Adrenal gland (tissue), 12 donors: Measurements from ENCODE around the gene LHPP. TPM values are rescaled to one million over a fixed set of nuclear protein-coding genes. Genes with fewer than 3 reads are reported as not detected.

Experiments used
- DNase-seq, 7 donors: peaks; one replicate each; pipeline ENCODE4 v3.0.0-alpha.2; 2019 to 2020
- H3K27ac ChIP-seq, 5 donors: fragments of 200-600 bp; sonication (generic) in 4 of 5; 1 replicate in 3 of 5; 2 replicates in 2 of 5; pipeline versions ENCODE4 v1.5.1 to v1.8.0; 2016 to 2020; ENCODE audit warnings: mild to moderate bottlenecking in 1 of 5
- H3K27me3 ChIP-seq: fragments of 200-600 bp; 2 replicates; pipeline ENCODE4 v1.8.0; 2021
- H3K36me3 ChIP-seq, 2 donors: fragments of 200-600 bp; replicated peaks in 1 of 2; 1 replicate in 1 of 2; 2 replicates in 1 of 2; pipeline versions ENCODE4 v1.5.1 to v1.8.0; 2018 to 2022
- H3K4me1 ChIP-seq, 2 donors: fragments of 200-600 bp; replicated peaks in 1 of 2; 1 replicate in 1 of 2; 2 replicates in 1 of 2; pipeline versions ENCODE4 v1.5.1 to v1.8.0; 2018 to 2021
- H3K4me3 ChIP-seq, 4 donors: fragments of 200-600 bp; sonication (generic) in 3 of 4; one replicate each; pipeline ENCODE4 v1.5.1; 2016 to 2018
- H3K9me3 ChIP-seq, 3 donors: fragments of 200-600 bp; sonication (generic) in 1 of 3; replicated peaks in 1 of 3; 1 replicate in 2 of 3; 2 replicates in 1 of 3; pipeline versions ENCODE4 v1.5.1 to v1.8.0; 2016 to 2021
- POLR2A ChIP-seq, 2 donors: fragments of 450-650 bp; IDR thresholded peaks; one replicate each; pipeline ENCODE4 v1.6.1; 2017; ENCODE audit warnings: antibody characterized with exemption in 2 of 2, mild to moderate bottlenecking in 2 of 2, moderate library complexity in 1 of 2
- WGBS, 4 donors: extraction: QIAGEN DNeasy Blood & Tissue Kit in 2 of 4; methylation state at CpG; one replicate each; pipeline versions ENCODE4 v1.1.5 to v1.1.7; 2013 to 2017; 5-methylcytosine and 5-hydroxymethylcytosine counted together
- intact Hi-C, 2 donors: fragments of 100-400 bp; cut with DNase I; formaldehyde crosslinking; loops; one replicate each; pipeline versions ENCODE4 v1.14.1 to v1.15.0; 2022 to 2023
- polyA plus RNA-seq, 3 donors: library from polyadenylated mRNA; stranded (reverse); fragments of 200-250 nt in 2 of 3; fragments of 350-450 nt in 1 of 3; fragmentation: Illumina TruSeq in 1 of 3; extraction: RNeasy Lipid Tissue Mini Kit (QIAGEN cat#74804) in 1 of 3; gene quantifications; one replicate each; pipeline ENCODE4 v1.2.3, GENCODE V29; 2013 to 2014
- total RNA-seq, 9 donors: library from RNA; depleted of rRNA in 4 of 9; stranded (reverse); fragments of >200 nt in 4 of 9; fragments of 120-200 nt in 1 of 9; fragmentation: NEBNext Ultra II Directional in 1 of 9; extraction: Animal tissue kit (Norgen Biotek cat#: 25700) in 1 of 9; gene quantifications; one replicate each; pipeline versions ENCODE4 v1.1.0 to v1.2.4, GENCODE V29; 2013 to 2023
- TF ChIP-seq, protein P1 (sequence below), 6 experiments: fragments of 450-650 bp in 4 of 6; fragments of 200-600 bp in 2 of 6; sonication (generic) in 1 of 6; IDR thresholded peaks; 1 replicate in 5 of 6; 2 replicates in 1 of 6; pipeline versions ENCODE4 v1.5.1 to v1.8.0; 2016 to 2021; ENCODE audit warnings: antibody characterized with exemption in 6 of 6, mild to moderate bottlenecking in 2 of 6, moderate library complexity in 1 of 6
- donor health status: healthy with polysubstance abuse.
- donor health status: Bipolar disorder and iron deficiency.
- donor health status: DM: yes; HTN: yes; CAD: no.
- donor health status: DM: no; HTN: no; CAD: no.
- donor health status: DM: no; HTN: no; CAD: no.
- donor health status: DM: yes; HTN: yes; CAD: no.

LHPP gene
- total and polyA plus RNA-seq, 12 donors: 10.5 to 70.1 (median 43.4) TPM

DNA sequence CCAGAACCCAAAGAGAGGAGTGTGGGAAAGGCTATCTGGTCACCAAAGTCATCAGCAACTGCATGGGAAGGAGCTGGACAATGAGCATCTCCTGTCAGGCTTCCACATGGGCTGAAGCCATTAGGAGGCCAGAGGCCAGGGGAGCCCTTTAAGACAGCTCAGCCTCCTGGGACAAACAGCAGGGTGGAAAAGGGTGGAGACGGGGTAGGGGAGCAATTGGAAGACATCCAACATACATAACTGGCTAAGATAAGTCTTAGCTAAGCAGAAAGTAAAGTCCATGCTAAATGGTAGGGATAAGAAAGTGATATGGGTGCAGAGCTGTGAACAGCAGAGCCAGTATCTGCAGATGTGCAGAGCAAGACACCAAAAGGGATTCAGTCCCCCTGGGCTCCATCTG is 41.4 kb upstream of the LHPP start:
- Histone ChIP-seq H3K4me3 (no peak overlapping the region), H3K27ac (peak overlapping the region in 2 of 5 donors; percentile 16 to 57), H3K27me3 (no peaks in the 10 kb centered on the region), H3K36me3 (no peaks in the 10 kb centered on the region), H3K4me1 (peaks cover 9 to 41% of the 10 kb centered on the region in 2 donors), H3K9me3 (no peaks in the 10 kb centered on the region)
- intact Hi-C loops: no loop called here
- no peak for DNase-seq
- WGBS, 4 donors: 28 to 65% (median 46%) methylated on average over 1 of the region's 1 CpG
- TF ChIP-seq, protein P1, sequence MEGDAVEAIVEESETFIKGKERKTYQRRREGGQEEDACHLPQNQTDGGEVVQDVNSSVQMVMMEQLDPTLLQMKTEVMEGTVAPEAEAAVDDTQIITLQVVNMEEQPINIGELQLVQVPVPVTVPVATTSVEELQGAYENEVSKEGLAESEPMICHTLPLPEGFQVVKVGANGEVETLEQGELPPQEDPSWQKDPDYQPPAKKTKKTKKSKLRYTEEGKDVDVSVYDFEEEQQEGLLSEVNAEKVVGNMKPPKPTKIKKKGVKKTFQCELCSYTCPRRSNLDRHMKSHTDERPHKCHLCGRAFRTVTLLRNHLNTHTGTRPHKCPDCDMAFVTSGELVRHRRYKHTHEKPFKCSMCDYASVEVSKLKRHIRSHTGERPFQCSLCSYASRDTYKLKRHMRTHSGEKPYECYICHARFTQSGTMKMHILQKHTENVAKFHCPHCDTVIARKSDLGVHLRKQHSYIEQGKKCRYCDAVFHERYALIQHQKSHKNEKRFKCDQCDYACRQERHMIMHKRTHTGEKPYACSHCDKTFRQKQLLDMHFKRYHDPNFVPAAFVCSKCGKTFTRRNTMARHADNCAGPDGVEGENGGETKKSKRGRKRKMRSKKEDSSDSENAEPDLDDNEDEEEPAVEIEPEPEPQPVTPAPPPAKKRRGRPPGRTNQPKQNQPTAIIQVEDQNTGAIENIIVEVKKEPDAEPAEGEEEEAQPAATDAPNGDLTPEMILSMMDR (IDR thresholded peaks at IDR 0.05): no peak
- TF ChIP-seq POLR2A (IDR thresholded peaks at IDR 0.05): no peak

DNA sequence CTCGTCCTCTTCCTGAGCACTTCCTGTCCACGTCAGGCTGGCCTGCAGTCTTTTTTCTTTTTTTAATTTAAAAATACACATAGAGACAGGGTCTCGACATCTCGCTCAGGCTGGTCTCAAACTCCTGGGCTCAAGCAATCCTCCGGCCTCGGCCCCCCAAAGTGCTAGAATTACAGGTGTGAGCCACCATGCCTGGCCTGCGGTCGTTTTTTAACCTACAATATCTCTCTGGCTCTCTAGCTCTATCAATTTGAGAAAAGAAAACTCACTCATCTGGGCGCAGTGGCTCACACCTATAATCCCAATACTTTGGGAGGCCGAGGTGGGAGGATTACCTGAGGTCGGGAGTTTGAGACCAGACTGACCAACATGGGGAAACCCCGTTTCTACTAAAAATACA is 38.9 kb upstream of the LHPP start:
- 82 to 86% (median 83%) methylated on average over 12 of the region's 12 CpGs for WGBS, 4 donors
- Histone ChIP-seq H3K27ac (no peak overlapping the region), H3K27me3 (no peaks in the 10 kb centered on the region), H3K36me3 (no peaks in the 10 kb centered on the region), H3K4me3 (no peak overlapping the region), H3K9me3 (no peaks in the 10 kb centered on the region), H3K4me1 (peaks cover 4 to 18% of the 10 kb centered on the region in 2 donors)
- no peak for TF ChIP-seq POLR2A (IDR thresholded peaks at IDR 0.05)
- TF ChIP-seq, protein P1 (IDR thresholded peaks at IDR 0.05): no peak
- intact Hi-C loops: no loop called here
- DNase-seq: no peak

GRCh38 chr10:124423813-124424212 is 37.8 kb upstream of the LHPP start:
- Histone ChIP-seq H3K27me3 (no peaks in the 10 kb centered on the region), H3K27ac (no peak overlapping the region), H3K4me3 (no peak overlapping the region), H3K9me3 (no peaks in the 10 kb centered on the region), H3K36me3 (no peaks in the 10 kb centered on the region), H3K4me1 (peaks cover 4 to 16% of the 10 kb centered on the region in 2 donors)
- TF ChIP-seq, protein P1 (IDR thresholded peaks at IDR 0.05): no peak
- intact Hi-C loops: no loop called here
- no peak for DNase-seq
- 81 to 90% (median 86%) methylated on average over 5 of the region's 5 CpGs for whole genome bisulfite sequencing, 4 donors

DNA sequence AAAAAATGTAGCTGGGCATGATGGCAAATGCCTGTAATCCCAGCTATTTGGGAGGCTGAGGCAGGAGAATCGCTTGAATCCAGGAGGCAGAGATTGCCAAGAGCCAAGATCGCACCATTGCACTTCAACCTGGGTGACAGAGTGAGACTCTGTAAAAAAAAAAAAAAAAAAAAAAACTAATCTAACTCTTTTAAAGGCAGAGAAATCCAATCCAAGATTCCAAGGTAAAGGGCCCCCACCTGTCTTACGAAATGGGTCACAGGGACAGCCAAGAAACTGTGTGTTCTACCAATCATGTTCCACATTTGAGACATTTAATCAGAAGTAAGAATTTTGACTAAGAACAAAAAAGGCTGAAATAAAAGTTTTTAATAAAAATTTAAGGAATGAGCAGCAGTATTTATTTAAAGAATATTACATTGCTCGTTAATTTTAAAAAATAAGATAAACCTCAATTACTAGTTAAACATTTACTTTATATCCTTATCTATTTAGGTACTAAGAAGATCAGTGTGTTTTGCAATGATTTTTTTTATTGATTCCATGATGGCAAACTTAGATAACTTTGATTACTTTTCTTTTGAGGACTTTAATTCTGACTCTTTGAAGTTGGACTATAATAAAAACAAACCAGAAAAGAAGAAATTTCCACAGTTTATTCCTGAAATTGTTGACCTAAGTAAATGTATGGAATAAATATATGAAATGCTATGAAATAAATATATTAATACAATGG is 36.2 kb upstream of the LHPP start:
- intact Hi-C loops: no loop called here
- Histone ChIP-seq H3K9me3 (no peaks in the 10 kb centered on the region), H3K27me3 (no peaks in the 10 kb centered on the region), H3K4me3 (no peak overlapping the region), H3K36me3 (no peaks in the 10 kb centered on the region), H3K27ac (no peak overlapping the region), H3K4me1 (peaks cover 4 to 8% of the 10 kb centered on the region in 2 donors)
- no peak for DNase-seq
- 83 to 89% (median 88%) methylated on average over 4 of the region's 4 CpGs for WGBS, 4 donors
- TF ChIP-seq, protein P1 (IDR thresholded peaks at IDR 0.05): no peak
- TF ChIP-seq POLR2A (IDR thresholded peaks at IDR 0.05): no peak
